ACHN (cell line): ENCODE measurements around the gene ZFAND2A.
"Not testable (repeated sequence)": the region's sequence is repeated elsewhere in the genome, so short reads cannot be mapped to it uniquely, and the experiment has no call there.

ENCODE experiments used
- DNase-seq: peaks from one replicate; pipeline ENCODE4 v3.0.0-alpha.2; 2015
- in situ Hi-C: cut with HindIII; loops from 2 replicates; pipeline ENCODE4 v1.10.0; 2017; ENCODE audit warnings: low sequenced_read_pairs, low pct_ligation_motif_present, low pct_unique_long_range_greater_than_20kb

The ZFAND2A gene, protein sequence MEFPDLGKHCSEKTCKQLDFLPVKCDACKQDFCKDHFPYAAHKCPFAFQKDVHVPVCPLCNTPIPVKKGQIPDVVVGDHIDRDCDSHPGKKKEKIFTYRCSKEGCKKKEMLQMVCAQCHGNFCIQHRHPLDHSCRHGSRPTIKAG

DNA sequence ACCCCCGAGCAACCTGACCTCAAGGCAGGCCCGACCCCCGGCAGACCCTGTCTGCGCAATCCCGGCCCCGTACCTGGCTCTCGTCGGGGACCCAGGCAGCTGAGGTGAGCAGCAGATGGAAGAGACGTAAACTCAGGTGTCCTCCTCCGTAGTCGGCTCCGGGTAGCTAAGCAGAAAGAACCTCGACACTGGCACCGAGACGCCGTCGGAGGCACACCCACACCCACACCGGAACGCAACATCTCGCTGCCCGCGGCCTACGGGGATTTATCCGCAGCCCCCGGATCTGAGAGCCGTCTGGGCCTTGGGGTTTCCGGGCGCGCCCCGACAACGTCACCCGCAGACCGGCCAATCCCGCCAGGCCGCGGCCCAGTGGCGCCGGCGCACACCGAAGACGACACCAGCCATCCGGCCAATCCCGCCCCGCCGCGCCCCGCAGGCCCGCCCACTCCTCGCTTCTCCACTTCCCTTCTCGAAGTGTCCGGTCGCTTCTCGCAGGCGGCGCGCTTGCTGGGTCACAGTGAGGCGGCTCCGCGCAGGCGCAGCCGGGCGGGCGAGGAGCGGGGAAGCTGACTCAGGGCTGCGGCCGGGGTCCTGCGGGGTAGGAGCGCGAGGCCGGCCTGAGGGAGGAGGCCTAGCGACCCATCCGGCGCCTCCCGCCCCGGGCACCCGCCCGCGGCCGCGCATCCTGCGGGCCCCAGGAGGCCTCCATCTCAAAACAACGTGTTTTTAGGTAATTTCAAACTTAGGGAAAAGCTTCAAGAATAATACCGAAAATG is at the start of gene ZFAND2A:
TSS of gene ZFAND2A (minus strand) at position 306 of the 779 bp plus-strand sequence. CDS start 1,984 bp downstream, outside the sequence.
- in situ Hi-C loops, result no loop called here
- peak; percentile 99 for DNase-seq

- in situ Hi-C loops, result no loop called here
- no peak for DNase-seq
Observed at GRCh38 chr7:1209097-1209496, 49.1 kb upstream of the ZFAND2A start.

DNA sequence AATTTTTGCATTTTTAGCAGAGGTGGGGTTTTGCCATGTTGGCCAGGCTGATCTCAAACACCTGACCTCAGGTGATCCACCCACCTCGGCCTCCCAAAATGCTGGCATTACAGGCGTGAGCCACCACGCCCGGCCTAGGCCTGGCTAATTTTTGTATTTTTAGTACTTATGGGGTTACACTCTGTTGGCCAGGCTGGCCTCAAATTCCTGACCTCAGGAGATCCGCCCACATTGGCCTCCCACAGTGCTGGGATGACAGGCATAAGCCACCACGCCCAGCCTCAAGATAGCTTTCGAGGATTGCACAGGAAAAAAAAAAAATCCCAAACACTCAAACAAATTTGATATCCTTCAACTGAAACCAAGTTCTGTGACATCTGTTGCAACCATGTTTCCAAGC is 45.7 kb upstream of the ZFAND2A start:
- in situ Hi-C loops, DNase-seq: not testable (repeated sequence)

DNA sequence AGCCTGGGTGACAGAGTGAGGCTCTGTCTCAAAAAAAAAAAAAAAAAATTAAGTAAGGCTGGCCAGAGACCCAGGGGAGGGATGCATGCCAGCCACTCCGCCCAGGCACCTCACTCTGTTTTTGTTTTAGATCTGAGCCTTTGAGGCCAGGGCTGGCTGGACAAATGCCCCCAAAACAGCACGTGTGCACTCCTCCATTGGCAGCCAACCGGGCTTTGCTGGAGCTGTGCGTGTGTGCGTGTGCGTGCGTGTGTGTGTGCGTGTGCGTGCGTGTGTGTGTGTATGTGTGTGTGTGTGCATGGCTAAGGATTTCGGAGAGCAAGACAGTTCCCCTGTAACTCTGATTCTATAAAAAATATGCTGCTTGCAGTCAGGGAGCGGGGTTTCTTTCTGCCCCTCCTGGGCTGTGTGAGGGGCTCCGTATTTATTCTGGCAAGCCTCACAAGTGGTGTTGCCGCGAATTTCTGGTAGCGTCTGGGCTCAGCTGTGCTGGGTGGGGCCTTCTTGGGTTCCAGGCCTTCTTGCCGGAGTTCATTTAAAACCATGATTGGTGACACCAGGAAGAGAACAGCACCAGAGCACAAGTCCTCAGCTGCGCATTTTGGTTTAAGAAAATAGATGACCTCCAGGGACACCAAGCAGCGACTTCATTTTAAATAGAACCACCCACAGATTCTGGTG is 44.6 kb upstream of the ZFAND2A start:
- DNase-seq, result no peak
- in situ Hi-C loops, result no loop called here

GRCh38 chr7:1202914-1203313 is 42.9 kb upstream of the ZFAND2A start:
- DNase-seq, result not testable (repeated sequence)

GRCh38 chr7:1201916-1202315 is 41.9 kb upstream of the ZFAND2A start:
- no peak for DNase-seq
- in situ Hi-C loops, result no loop called here

More at GRCh38 chr7:1202914-1203313, 42.9 kb upstream of the ZFAND2A start:
- in situ Hi-C loops, result not testable (repeated sequence)

DNA sequence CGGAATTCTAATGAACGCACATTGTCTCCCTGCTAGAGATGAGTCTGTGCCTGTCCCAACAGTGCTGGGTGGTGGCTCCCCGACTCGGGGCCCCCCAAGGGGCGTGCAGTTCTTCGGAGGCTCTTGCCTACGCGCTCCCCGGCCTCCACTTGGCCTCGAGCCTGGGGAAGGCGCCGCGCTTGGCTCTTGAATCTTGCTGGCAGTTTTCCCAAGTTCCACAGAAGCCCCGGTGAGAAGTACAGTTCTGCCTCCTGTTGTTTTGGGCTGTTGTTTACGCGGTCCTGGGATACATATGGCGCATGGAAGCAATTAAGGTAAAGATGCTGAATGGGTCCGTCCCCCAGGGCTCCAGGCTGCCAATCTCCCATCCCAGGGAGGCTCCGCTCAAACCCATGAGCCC is 40.0 kb upstream of the ZFAND2A start:
- in situ Hi-C loops, result no loop called here
- DNase-seq, result no peak

- in situ Hi-C loops, result no loop called here
- DNase-seq, result no peak
Observed at GRCh38 chr7:1197997-1198625, 38.1 kb upstream of the ZFAND2A start.

- DNase-seq, result no peak
- in situ Hi-C loops, result no loop called here
Observed at GRCh38 chr7:1196950-1197349, 37.0 kb upstream of the ZFAND2A start.

DNA sequence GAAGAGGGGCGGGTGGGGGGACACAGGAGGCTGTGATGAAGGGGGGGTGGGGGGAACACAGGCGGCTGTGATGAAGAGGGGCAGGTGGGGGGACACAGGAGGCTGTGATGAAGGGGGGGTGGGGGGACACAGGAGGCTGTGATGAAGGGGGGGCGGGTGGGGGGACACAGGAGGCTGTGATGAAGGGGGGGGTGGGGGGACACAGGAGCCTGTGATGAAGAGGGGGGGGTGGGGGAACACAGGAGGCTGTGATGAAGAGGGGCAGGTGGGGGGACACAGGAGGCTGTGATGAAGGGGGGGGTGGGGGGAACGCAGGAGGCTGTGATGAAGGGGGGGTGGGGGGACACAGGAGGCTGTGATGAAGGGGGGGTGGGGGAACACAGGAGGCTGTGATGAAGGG is 36.4 kb upstream of the ZFAND2A start:
- in situ Hi-C loops, DNase-seq: not testable (repeated sequence)

GRCh38 chr7:1193593-1194424 is 33.8 kb upstream of the ZFAND2A start:
- in situ Hi-C loops, result no loop called here
- peak; percentile 77 for DNase-seq

DNA sequence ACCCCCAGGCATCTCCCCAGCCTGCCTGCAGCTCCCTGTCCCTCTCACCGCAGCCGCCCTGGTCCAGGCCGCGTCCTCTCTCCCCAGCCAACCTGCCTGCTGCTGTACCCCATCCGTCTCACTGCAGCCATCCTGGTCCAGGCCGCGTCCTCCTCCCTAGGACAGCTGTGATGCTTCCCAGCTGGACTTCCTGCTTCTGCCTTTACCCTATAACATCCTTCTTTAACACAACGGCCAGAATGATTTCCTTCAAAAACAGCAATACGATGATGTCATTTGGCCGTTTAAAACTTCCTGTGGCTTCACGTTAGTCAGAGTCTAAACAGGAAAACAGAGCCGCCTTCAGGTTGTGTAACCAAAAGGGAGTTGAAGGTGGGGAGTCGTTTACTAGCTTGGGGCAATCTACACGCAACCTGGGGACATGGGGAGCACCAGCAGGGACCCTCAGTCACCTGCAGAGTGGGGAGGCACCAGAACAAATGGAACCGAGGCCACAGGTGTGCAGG is 32.2 kb upstream of the ZFAND2A start:
- DNase-seq, result no peak
- in situ Hi-C loops, result no loop called here

GRCh38 chr7:1189986-1190772 is 30.2 kb upstream of the ZFAND2A start:
- DNase-seq, result no peak
- in situ Hi-C loops, result no loop called here

GRCh38 chr7:1188720-1189294 is 28.8 kb upstream of the ZFAND2A start:
- no peak for DNase-seq
- in situ Hi-C loops, result no loop called here

- in situ Hi-C loops, result no loop called here
- DNase-seq, result no peak
Observed at GRCh38 chr7:1187127-1187526, 27.1 kb upstream of the ZFAND2A start.

GRCh38 chr7:1181640-1182039 is 21.6 kb upstream of the ZFAND2A start:
- in situ Hi-C loops, result no loop called here
- DNase-seq, result no peak

DNA sequence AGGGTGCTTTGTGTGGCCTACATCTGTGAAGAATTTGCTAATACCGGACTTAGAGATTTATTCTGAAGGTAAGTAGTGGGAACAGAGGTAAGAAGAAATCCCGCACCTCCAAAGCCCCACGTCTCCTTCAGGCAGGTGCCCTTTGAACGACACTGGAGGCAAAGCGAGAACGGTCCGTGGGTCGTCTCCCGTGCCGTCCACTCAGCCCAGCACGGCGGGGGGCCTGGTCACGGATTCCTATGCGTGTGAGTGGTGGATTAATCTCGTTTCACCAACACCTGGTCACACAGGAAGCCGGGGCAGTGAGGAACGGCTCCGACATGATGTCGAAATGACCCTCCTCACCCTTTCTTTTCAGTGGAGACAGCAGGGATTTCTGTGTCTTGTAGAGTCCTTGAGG is 21.0 kb upstream of the ZFAND2A start:
- in situ Hi-C loops, result no loop called here
- no peak for DNase-seq
